Measurements from ENCODE around the gene LRTM2. TPM values are rescaled to one million over a fixed set of nuclear protein-coding genes. Genes with fewer than 3 reads are reported as not detected.
A peak's percentile ranks its signal among the peaks of the same experiment; 100 is the strongest.

Gene LRTM2
- total RNA-seq, 1 donor = not detected

DNA sequence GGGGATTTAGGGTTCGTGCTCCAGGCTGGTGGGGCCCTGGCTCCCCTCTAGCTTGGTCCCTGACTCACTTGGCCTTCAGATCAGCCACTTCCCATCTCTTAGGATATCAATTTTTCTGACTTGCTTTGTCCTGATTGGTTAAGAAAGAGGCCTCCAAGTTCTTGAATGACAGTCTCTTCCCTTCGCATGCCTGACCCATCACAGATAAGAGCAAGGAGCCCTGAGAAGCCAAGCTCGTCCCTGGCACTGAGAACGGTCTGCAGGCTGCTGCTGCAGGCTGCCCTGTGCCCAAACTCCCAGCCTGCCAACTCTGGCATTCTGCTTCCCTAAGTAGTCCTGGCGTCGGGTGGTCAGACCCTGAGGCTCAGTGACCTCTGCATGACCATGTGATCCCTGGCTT is 794 bp upstream of the LRTM2 start:
- TF ChIP-seq, protein P1, sequence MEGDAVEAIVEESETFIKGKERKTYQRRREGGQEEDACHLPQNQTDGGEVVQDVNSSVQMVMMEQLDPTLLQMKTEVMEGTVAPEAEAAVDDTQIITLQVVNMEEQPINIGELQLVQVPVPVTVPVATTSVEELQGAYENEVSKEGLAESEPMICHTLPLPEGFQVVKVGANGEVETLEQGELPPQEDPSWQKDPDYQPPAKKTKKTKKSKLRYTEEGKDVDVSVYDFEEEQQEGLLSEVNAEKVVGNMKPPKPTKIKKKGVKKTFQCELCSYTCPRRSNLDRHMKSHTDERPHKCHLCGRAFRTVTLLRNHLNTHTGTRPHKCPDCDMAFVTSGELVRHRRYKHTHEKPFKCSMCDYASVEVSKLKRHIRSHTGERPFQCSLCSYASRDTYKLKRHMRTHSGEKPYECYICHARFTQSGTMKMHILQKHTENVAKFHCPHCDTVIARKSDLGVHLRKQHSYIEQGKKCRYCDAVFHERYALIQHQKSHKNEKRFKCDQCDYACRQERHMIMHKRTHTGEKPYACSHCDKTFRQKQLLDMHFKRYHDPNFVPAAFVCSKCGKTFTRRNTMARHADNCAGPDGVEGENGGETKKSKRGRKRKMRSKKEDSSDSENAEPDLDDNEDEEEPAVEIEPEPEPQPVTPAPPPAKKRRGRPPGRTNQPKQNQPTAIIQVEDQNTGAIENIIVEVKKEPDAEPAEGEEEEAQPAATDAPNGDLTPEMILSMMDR (IDR thresholded peaks at IDR 0.05; ENCODE audit: extremely low read depth, low read depth, low read length) = no peak
- no peak overlapping the region for H3K4me3 ChIP-seq (ENCODE audit: insufficient read depth, low read length)
- no peaks in the 10 kb centered on the region for H3K79me2 ChIP-seq (ENCODE audit: insufficient read depth, low read length)
- H3K4me2 ChIP-seq (ENCODE audit: insufficient read depth, low read length) = no peak overlapping the region
- no peaks in the 10 kb centered on the region for H3K9me3 ChIP-seq (ENCODE audit: low read depth, low read length)
- no peak overlapping the region for H3K27ac ChIP-seq (ENCODE audit: low read depth, low read length)
- no peaks in the 10 kb centered on the region for H4K20me1 ChIP-seq (ENCODE audit: insufficient read depth, low read length)
- no peaks in the 10 kb centered on the region for H3K4me1 ChIP-seq (ENCODE audit: insufficient read depth, low read length)
- no peak overlapping the region for H2AFZ ChIP-seq (ENCODE audit: low read length)
- DNase-seq (ENCODE audit: insufficient read length, low spot score, missing footprints) = no peak
- peaks cover 73% of the 10 kb centered on the region for H3K27me3 ChIP-seq (ENCODE audit: insufficient read depth, low read length)
- H3K36me3 ChIP-seq (ENCODE audit: insufficient read depth, low read length) = no peaks in the 10 kb centered on the region

DNA sequence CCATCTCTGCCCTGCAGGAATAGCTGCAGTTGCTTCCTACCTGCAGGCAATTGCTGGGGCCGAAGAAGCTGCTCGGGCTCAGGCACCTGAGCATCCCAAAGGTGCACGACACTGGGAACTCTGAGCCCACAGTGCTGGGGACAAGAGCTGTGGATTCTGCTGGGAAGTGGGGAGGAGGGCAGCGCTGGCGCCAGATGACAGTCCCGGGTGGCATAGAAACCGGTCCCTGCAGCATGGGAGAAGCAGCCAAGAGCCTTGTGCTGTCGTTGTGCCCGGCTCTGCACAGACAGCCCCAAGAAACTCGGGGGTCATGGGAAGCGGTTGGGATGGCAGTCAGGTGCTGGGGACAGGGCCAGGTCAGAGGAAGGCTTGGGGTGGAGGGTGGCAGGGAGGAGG is 529 bp downstream of the LRTM2 start:
- Histone ChIP-seq H3K4me2 (ENCODE audit: insufficient read depth, low read length) (no peak overlapping the region), H3K27me3 (ENCODE audit: insufficient read depth, low read length) (peaks cover 73% of the 10 kb centered on the region), H3K9me3 (ENCODE audit: low read depth, low read length) (no peaks in the 10 kb centered on the region), H4K20me1 (ENCODE audit: insufficient read depth, low read length) (no peaks in the 10 kb centered on the region), H3K4me3 (ENCODE audit: insufficient read depth, low read length) (no peak overlapping the region), H3K27ac (ENCODE audit: low read depth, low read length) (no peak overlapping the region), H3K36me3 (ENCODE audit: insufficient read depth, low read length) (no peaks in the 10 kb centered on the region), H3K4me1 (ENCODE audit: insufficient read depth, low read length) (no peaks in the 10 kb centered on the region), H2AFZ (ENCODE audit: low read length) (no peak overlapping the region), H3K79me2 (ENCODE audit: insufficient read depth, low read length) (no peaks in the 10 kb centered on the region)
- DNase-seq (ENCODE audit: insufficient read length, low spot score, missing footprints) = no peak
- TF ChIP-seq, protein P1 (IDR thresholded peaks at IDR 0.05; ENCODE audit: extremely low read depth, low read depth, low read length) = no peak

DNA sequence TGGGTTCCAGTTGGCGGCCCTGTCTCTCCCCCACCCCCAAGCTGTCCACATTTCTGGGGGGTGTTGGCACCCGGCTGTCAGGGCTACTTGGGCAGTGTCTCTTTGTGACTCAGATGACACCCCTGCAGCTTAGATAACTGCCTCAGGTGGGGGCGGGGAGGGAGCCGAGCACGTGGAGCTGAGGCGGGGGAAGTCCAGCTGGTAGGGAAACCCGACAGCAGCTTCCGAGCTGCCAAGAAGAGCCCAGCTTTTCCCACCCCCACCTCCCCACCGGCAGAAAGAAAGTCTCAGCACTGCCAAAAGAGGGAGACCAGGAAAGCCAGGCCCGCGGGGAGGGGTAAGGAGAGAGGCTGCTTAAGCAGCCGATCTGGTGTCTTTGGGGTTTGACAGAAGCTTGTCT is 1.4 kb downstream of the LRTM2 start:
- no peaks in the 10 kb centered on the region for H3K4me1 ChIP-seq (ENCODE audit: insufficient read depth, low read length)
- no peaks in the 10 kb centered on the region for H4K20me1 ChIP-seq (ENCODE audit: insufficient read depth, low read length)
- no peak overlapping the region for H3K4me3 ChIP-seq (ENCODE audit: insufficient read depth, low read length)
- no peaks in the 10 kb centered on the region for H3K79me2 ChIP-seq (ENCODE audit: insufficient read depth, low read length)
- H3K36me3 ChIP-seq (ENCODE audit: insufficient read depth, low read length) = no peaks in the 10 kb centered on the region
- peak; percentile 88 for DNase-seq (ENCODE audit: insufficient read length, low spot score, missing footprints)
- H3K9me3 ChIP-seq (ENCODE audit: low read depth, low read length) = no peaks in the 10 kb centered on the region
- TF ChIP-seq, protein P1 (IDR thresholded peaks at IDR 0.05; ENCODE audit: extremely low read depth, low read depth, low read length) = no peak
- H2AFZ ChIP-seq (ENCODE audit: low read length) = no peak overlapping the region
- no peak overlapping the region for H3K27ac ChIP-seq (ENCODE audit: low read depth, low read length)
- H3K4me2 ChIP-seq (ENCODE audit: insufficient read depth, low read length) = no peak overlapping the region
- peaks cover 66% of the 10 kb centered on the region for H3K27me3 ChIP-seq (ENCODE audit: insufficient read depth, low read length)

DNA sequence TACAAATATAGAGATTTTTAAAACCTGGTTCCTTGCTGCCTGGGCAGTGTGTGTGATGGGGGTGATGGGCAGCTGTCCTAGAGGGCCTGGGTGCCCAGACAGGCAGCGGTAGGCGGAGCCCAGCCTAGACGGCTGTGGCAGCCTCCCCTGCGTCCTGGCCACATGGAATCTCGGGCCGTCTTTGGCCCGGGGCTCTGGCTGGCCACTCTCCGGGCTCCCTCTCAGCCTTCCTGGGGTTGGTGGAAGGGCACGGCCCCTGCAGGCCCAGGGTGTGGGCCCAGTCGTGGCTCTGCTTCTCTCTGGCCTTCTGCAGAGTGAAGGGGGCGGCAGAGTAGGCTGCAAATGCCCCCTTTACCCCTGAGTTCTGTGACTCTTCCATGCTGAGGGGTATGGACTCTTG is 2.3 kb downstream of the LRTM2 start:
- no peak for DNase-seq (ENCODE audit: insufficient read length, low spot score, missing footprints)
- Histone ChIP-seq H3K27ac (ENCODE audit: low read depth, low read length) (no peak overlapping the region), H3K4me3 (ENCODE audit: insufficient read depth, low read length) (no peak overlapping the region), H3K9me3 (ENCODE audit: low read depth, low read length) (no peaks in the 10 kb centered on the region), H2AFZ (ENCODE audit: low read length) (no peak overlapping the region), H3K27me3 (ENCODE audit: insufficient read depth, low read length) (peaks cover 62% of the 10 kb centered on the region), H3K4me2 (ENCODE audit: insufficient read depth, low read length) (no peak overlapping the region), H3K79me2 (ENCODE audit: insufficient read depth, low read length) (no peaks in the 10 kb centered on the region), H4K20me1 (ENCODE audit: insufficient read depth, low read length) (no peaks in the 10 kb centered on the region), H3K36me3 (ENCODE audit: insufficient read depth, low read length) (no peaks in the 10 kb centered on the region), H3K4me1 (ENCODE audit: insufficient read depth, low read length) (no peaks in the 10 kb centered on the region)
- TF ChIP-seq, protein P1 (IDR thresholded peaks at IDR 0.05; ENCODE audit: extremely low read depth, low read depth, low read length) = no peak

Measured in osteoblast (primary cell).